SK-N-SH (cell line): ENCODE results near the gene CACNA1D. TPM values are rescaled to one million over a fixed set of nuclear protein-coding genes. Genes with fewer than 3 reads are reported as not detected.

ENCODE experiments used
- CTCF ChIA-PET: fragments of 300-600, 350-600 bp; formaldehyde crosslinking; extraction: SDS; loops from one replicate; lab custom pipeline; 2021; lab: Yijun Ruan, JAX
- POLR2A ChIA-PET: fragments of 350-600 bp; sonication (Branson Sonifier 250); formaldehyde crosslinking; extraction: SDS; loops from one replicate; lab custom pipeline; 2020; ENCODE audit warnings: antibody characterized with exemption, inconsistent platforms; lab: Yijun Ruan, JAX
- DNase-seq: peaks from one replicate; pipeline ENCODE4 v3.0.0; 2012
- H2AFZ ChIP-seq: fragments of 200-600 bp; sonication (generic); 2 replicates; pipeline ENCODE4 v1.8.1; 2016; ENCODE audit warnings: antibody characterized with exemption, mild to moderate bottlenecking, low read depth
- H3F3A ChIP-seq: fragments of 200-600 bp; sonication (generic); replicated peaks from 2 replicates; pipeline ENCODE3; 2016; ENCODE audit warnings: antibody characterized with exemption, mild to moderate bottlenecking; ENCODE audit not compliant: insufficient read depth
- H3K27ac ChIP-seq, 2 experiments: fragments of 200-500 bp in 1 of 2; fragments of 200-600 bp in 1 of 2; sonication (Bioruptor generic) in 1 of 2; sonication (generic), shearing (Covaris generic) in 1 of 2; 2 replicates each; pipeline versions ENCODE4 v1.5.1 to v1.6.1; 2014 to 2016; ENCODE audit warnings: low read depth in 2 of 2, inconsistent platforms in 1 of 2, low read length in 1 of 2, mild to moderate bottlenecking in 1 of 2, mixed read lengths in 1 of 2
- H3K27me3 ChIP-seq: fragments of 200-600 bp; sonication (generic), shearing (Covaris generic); 2 replicates; pipeline ENCODE4 v1.6.1; 2016; ENCODE audit warnings: mixed run types; ENCODE audit not compliant: insufficient read depth
- H3K36me3 ChIP-seq, 2 experiments: fragments of 200-500 bp in 1 of 2; fragments of 200-600 bp in 1 of 2; sonication (Bioruptor generic) in 1 of 2; sonication (generic) in 1 of 2; replicated peaks in 1 of 2; 2 replicates each; pipeline versions ENCODE3 to v1.5.1; 2014 to 2016; ENCODE audit warnings: low read length in 1 of 2, mild to moderate bottlenecking in 1 of 2; ENCODE audit not compliant: insufficient read depth in 2 of 2, control insufficient read depth in 1 of 2
- H3K4me1 ChIP-seq, 2 experiments: fragments of 200-500 bp in 1 of 2; fragments of 200-600 bp in 1 of 2; sonication (Bioruptor generic) in 1 of 2; sonication (generic), shearing (Covaris generic) in 1 of 2; 2 replicates each; pipeline versions ENCODE4 v1.5.1 to v1.6.1; 2014 to 2016; ENCODE audit warnings: low read depth in 1 of 2, low read length in 1 of 2, mixed run types in 1 of 2; ENCODE audit not compliant: insufficient read depth in 2 of 2, control insufficient read depth in 1 of 2
- H3K4me2 ChIP-seq: fragments of 200-600 bp; sonication (generic), shearing (Covaris generic); 2 replicates; pipeline ENCODE4 v1.6.1; 2017; ENCODE audit warnings: mixed run types
- H3K4me3 ChIP-seq, 2 experiments: fragments of 200-500 bp in 1 of 2; fragments of 200-600 bp in 1 of 2; sonication (Bioruptor generic) in 1 of 2; sonication (generic), shearing (Covaris generic) in 1 of 2; 2 replicates each; pipeline versions ENCODE4 v1.5.1 to v1.8.1; 2014 to 2016; ENCODE audit warnings: low read depth in 2 of 2, inconsistent platforms in 1 of 2, low read length in 1 of 2, mild to moderate bottlenecking in 1 of 2, mixed read lengths in 1 of 2, moderate library complexity in 1 of 2
- H3K79me2 ChIP-seq: fragments of 200-600 bp; sonication (generic); 2 replicates; pipeline ENCODE4 v1.8.1; 2017; ENCODE audit warnings: mild to moderate bottlenecking; ENCODE audit not compliant: insufficient read depth
- H3K9ac ChIP-seq: fragments of 200-600 bp; sonication (generic); 2 replicates; pipeline ENCODE4 v1.6.1; 2017; ENCODE audit warnings: mixed run types
- H3K9me2 ChIP-seq: fragments of 200-600 bp; sonication (generic); 2 replicates; pipeline ENCODE4 v1.6.1; 2017; ENCODE audit warnings: mixed run types
- H3K9me3 ChIP-seq: fragments of 200-600 bp; sonication (generic); 2 replicates; pipeline ENCODE4 v1.6.1; 2017; ENCODE audit warnings: mixed run types, mild to moderate bottlenecking, moderate library complexity
- H4K20me1 ChIP-seq: fragments of 200-600 bp; sonication (generic); 2 replicates; pipeline ENCODE4 v1.6.1; 2017; ENCODE audit warnings: mild to moderate bottlenecking, mixed run types; ENCODE audit not compliant: insufficient read depth
- GATA2 ChIP-seq: sonication (generic); formaldehyde crosslinking; IDR thresholded peaks from 2 replicates; pipeline ENCODE4 v1.5.0; 2020; ENCODE audit warnings: mild to moderate bottlenecking, missing genetic modification reagents
- JUND ChIP-seq: IDR thresholded peaks from 2 replicates; pipeline ENCODE4 v1.4.0; 2012
- MEF2A ChIP-seq: IDR thresholded peaks from 2 replicates; pipeline ENCODE4 v1.4.0; 2012; ENCODE audit warnings: low read depth, borderline replicate concordance
- MXI1 ChIP-seq: IDR thresholded peaks from 2 replicates; pipeline ENCODE4 v1.6.1; 2012; ENCODE audit warnings: mild to moderate bottlenecking, low read depth, low read length, improper control_type of control experiment
- NRF1 ChIP-seq: IDR thresholded peaks from 2 replicates; pipeline ENCODE4 v1.6.1; 2012; ENCODE audit warnings: low read depth, mild to moderate bottlenecking, low read length
- POLR2AphosphoS5 ChIP-seq: IDR thresholded peaks from 2 replicates; pipeline ENCODE4 v1.6.1; 2012; ENCODE audit warnings: low read depth, low read length
- RAD21 ChIP-seq: IDR thresholded peaks from 2 replicates; pipeline ENCODE4 v1.6.1; 2012; ENCODE audit warnings: mild to moderate bottlenecking, low read length
- SIN3A ChIP-seq: IDR thresholded peaks from 2 replicates; pipeline ENCODE4 v1.6.1; 2012; ENCODE audit warnings: low read depth, mild to moderate bottlenecking, low read length, moderate library complexity, borderline replicate concordance
- TAF1 ChIP-seq: IDR thresholded peaks from 2 replicates; pipeline ENCODE4 v1.6.1; 2012; ENCODE audit warnings: low read depth, mild to moderate bottlenecking, low read length, moderate library complexity, borderline replicate concordance
- TEAD4 ChIP-seq: IDR thresholded peaks from 2 replicates; pipeline ENCODE4 v1.4.0; 2012; ENCODE audit warnings: mild to moderate bottlenecking, borderline replicate concordance; ENCODE audit not compliant: insufficient read depth
- YY1 ChIP-seq: IDR thresholded peaks from 2 replicates; pipeline ENCODE4 v1.4.0; 2012; ENCODE audit warnings: low read depth, mild to moderate bottlenecking
- WGBS: methylation state at CpG from one replicate; pipeline ENCODE4 v1.1.6; 2017; ENCODE audit warnings: low lambda C conversion rate; 5-methylcytosine and 5-hydroxymethylcytosine counted together
- polyA plus RNA-seq, 3 experiments: library from polyadenylated mRNA; depleted of rRNA; stranded (reverse); fragments of >200 nt; gene quantifications; 2 replicates each; pipeline ENCODE4 v1.2.3, GENCODE V29; 2012
- TF ChIP-seq, protein P1 (sequence below): fragments of 150-350 bp; IDR thresholded peaks from 2 replicates; pipeline ENCODE4 v1.6.1; 2017; ENCODE audit warnings: antibody characterized with exemption, low read length, low read depth, borderline replicate concordance

Gene CACNA1D
- polyA plus RNA-seq, 1 of the 3 experiments (the other 2 are of a cell fraction): 0.12 TPM

DNA sequence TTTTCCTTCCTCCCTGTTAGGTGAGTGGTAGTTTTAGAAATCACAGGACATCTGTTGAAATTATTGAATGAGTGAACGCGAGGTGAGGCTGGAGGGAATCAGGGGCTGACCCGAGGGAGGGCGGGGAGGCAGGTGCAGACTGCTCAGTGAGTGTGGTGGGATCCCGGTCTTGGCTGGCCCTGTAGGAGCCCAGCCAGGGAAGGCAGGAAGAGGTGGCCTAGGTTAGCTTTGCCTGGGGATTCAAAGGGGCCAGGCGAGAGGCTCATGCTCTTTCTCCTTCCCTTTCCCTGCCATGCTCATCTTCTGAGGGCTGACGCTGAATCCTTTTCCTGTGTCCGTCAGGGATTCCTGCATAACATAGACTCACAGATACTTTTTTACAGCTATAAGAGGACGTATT is 15.1 kb downstream of the CACNA1D start:
- H3K36me3 ChIP-seq: no peaks in the 10 kb centered on the region

DNA sequence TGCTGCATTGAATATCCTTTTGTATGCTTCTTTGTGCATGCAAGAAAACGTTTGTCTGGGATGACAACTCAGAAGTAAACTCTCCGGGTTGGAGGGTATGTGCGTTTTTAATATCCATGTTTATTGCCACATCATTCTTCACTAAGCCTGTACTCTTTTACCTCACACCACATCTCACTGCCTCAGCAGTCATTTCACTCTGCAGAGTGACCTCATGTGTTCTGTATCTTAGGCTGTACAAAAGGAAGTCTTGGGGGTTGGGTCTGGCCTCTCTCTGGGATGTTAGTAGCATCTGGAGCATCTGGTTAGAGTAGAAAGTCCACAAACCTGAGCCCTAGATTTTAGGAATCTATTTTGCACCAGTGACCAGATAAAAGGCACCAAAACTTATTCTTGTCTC is 16.1 kb downstream of the CACNA1D start:
- Histone ChIP-seq H3K27ac (no peak overlapping the region), H3K9ac (no peak overlapping the region), H4K20me1 (no peaks in the 10 kb centered on the region), H3K9me2 (no peaks in the 10 kb centered on the region), H2AFZ (no peak overlapping the region), H3K4me3 (no peak overlapping the region), H3K36me3 (no peaks in the 10 kb centered on the region), H3K4me2 (no peak overlapping the region), H3K27me3 (peaks cover 11% of the 10 kb centered on the region; the same call in 1 of the 2 replicates), H3F3A (no peaks in the 10 kb centered on the region), H3K79me2 (no peaks in the 10 kb centered on the region), H3K4me1 (peaks cover 0 to 7% of the 10 kb centered on the region in 2 experiments; a peak in 1 of 4 replicates), H3K9me3 (no peaks in the 10 kb centered on the region)
- no peak for DNase-seq
- WGBS: 37% methylated on average over 3 of the region's 3 CpGs
- TF ChIP-seq MEF2A (no peak), SIN3A (no peak), MXI1 (no peak)
- CTCF ChIA-PET: no interaction called here
- POLR2A ChIA-PET: no interaction called here

More for the DNA sequence above, 15.1 kb downstream of the CACNA1D start:
- WGBS: 61% methylated on average over 8 of the region's 9 CpGs
- no peak overlapping the region for H3K27ac ChIP-seq
- peaks cover 0 to 7% of the 10 kb centered on the region in 2 experiments; a peak in 1 of 4 replicates for H3K4me1 ChIP-seq
- POLR2A ChIA-PET: no interaction called here
- no peak overlapping the region for H3K9ac ChIP-seq
- peaks cover 11% of the 10 kb centered on the region; the same call in 1 of the 2 replicates for H3K27me3 ChIP-seq
- no peaks in the 10 kb centered on the region for H3F3A ChIP-seq
- H2AFZ ChIP-seq: no peak overlapping the region
- no peak overlapping the region for H3K4me3 ChIP-seq
- H4K20me1 ChIP-seq: no peaks in the 10 kb centered on the region
- no peak overlapping the region for H3K4me2 ChIP-seq
- no peaks in the 10 kb centered on the region for H3K9me3 ChIP-seq
- TF ChIP-seq YY1: no peak
- no peaks in the 10 kb centered on the region for H3K9me2 ChIP-seq
- CTCF ChIA-PET: interaction anchor here (1.0 kb wide), 1 partner anchor 24 kb away, joined by 3 read pairs; no protein-coding TSS in a partner anchor
- H3K79me2 ChIP-seq: no peaks in the 10 kb centered on the region
- no peak for DNase-seq

DNA sequence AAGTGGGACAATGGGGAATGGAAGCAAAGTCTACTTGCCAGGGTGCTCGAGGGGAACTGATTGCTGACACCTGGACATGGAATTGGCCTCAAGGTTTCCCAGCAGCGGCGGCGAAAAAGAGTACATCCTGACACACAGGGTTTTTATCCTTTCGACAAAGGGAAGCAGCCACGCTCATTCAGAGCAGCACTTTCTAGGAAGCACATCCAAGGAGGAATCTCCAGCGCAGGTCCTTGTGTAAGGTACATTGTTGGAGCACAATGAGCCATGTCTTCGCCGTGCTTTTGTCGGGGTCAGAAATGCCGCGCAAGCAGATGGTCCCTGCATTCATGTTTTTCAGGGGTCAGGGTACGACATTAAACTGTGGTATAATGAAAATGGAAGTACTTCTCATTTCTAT is 16.8 kb downstream of the CACNA1D start:
- DNase-seq: no peak
- Histone ChIP-seq H3K9ac (no peak overlapping the region), H3K4me3 (no peak overlapping the region), H3K79me2 (no peaks in the 10 kb centered on the region), H3K36me3 (no peaks in the 10 kb centered on the region), H3K27ac (no peak overlapping the region), H3F3A (no peaks in the 10 kb centered on the region), H2AFZ (no peak overlapping the region), H3K9me2 (no peaks in the 10 kb centered on the region), H3K9me3 (no peaks in the 10 kb centered on the region), H3K4me2 (no peak overlapping the region), H4K20me1 (no peaks in the 10 kb centered on the region), H3K27me3 (peaks cover 11% of the 10 kb centered on the region; the same call in 1 of the 2 replicates), H3K4me1 (peaks cover 0 to 7% of the 10 kb centered on the region in 2 experiments; a peak in 1 of 4 replicates)
- 72% methylated on average over 13 of the region's 13 CpGs for WGBS
- CTCF ChIA-PET: interaction anchor here (1.1 to 2.3 kb wide), 2 partner anchors 11 to 18 kb away, joined by 4 to 11 read pairs; partner anchors contain the start of gene CACNA1D
- TF ChIP-seq GATA2 (CRISPR knock-in tag): no peak
- no peak for TF ChIP-seq POLR2AphosphoS5
- no peak for TF ChIP-seq TEAD4
- no peak for TF ChIP-seq SIN3A
- TF ChIP-seq NRF1: no peak
- TF ChIP-seq, protein P1, sequence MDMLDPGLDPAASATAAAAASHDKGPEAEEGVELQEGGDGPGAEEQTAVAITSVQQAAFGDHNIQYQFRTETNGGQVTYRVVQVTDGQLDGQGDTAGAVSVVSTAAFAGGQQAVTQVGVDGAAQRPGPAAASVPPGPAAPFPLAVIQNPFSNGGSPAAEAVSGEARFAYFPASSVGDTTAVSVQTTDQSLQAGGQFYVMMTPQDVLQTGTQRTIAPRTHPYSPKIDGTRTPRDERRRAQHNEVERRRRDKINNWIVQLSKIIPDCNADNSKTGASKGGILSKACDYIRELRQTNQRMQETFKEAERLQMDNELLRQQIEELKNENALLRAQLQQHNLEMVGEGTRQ: no peak
- no peak for TF ChIP-seq RAD21
- TF ChIP-seq TAF1: no peak
- TF ChIP-seq JUND: no peak
- TF ChIP-seq YY1: no peak
- no peak for TF ChIP-seq MEF2A
- POLR2A ChIA-PET: no interaction called here
